Spinal cord (tissue), 10 donors: ENCODE data around the gene MTMR11. TPM values are rescaled to one million over a fixed set of nuclear protein-coding genes. Genes with fewer than 3 reads are reported as not detected.

Experiments
- DNase-seq, 6 donors: peaks; one replicate each; pipeline versions ENCODE4 v3.0.0 to v3.0.0-alpha.2; 2013 to 2015; ENCODE audit warnings: low spot score in 6 of 6, low read depth in 4 of 6
- H3K27ac ChIP-seq: one replicate; pipeline ENCODE4 v1.5.1; 2013; ENCODE audit warnings: low read depth, low read length, control low read depth
- H3K27me3 ChIP-seq: one replicate; pipeline ENCODE4 v1.6.1; 2013; ENCODE audit warnings: low read length; ENCODE audit not compliant: control insufficient read depth, insufficient read depth
- H3K36me3 ChIP-seq: one replicate; pipeline ENCODE4 v1.6.1; 2013; ENCODE audit warnings: low read length; ENCODE audit not compliant: control insufficient read depth, insufficient read depth
- H3K4me1 ChIP-seq: one replicate; pipeline ENCODE4 v1.6.1; 2013; ENCODE audit warnings: low read length; ENCODE audit not compliant: control insufficient read depth, insufficient read depth
- H3K4me3 ChIP-seq: one replicate; pipeline ENCODE4 v1.5.1; 2013; ENCODE audit warnings: low read depth, low read length, control low read depth
- H3K9me3 ChIP-seq: one replicate; pipeline ENCODE4 v1.6.1; 2013; ENCODE audit warnings: low read length; ENCODE audit not compliant: control insufficient read depth, insufficient read depth
- WGBS: methylation state at CpG from one replicate; pipeline ENCODE4 v1.1.5; 2013; ENCODE audit warnings: missing lambda C conversion rate; ENCODE audit not compliant: insufficient coverage; 5-methylcytosine and 5-hydroxymethylcytosine counted together
- polyA plus RNA-seq, 2 donors: library from polyadenylated mRNA; unstranded; fragments of 120-200 nt; gene quantifications; one replicate each; pipeline ENCODE4 v1.2.1, GENCODE V29; 2013; ENCODE audit not compliant: insufficient read length in 2 of 2
- total RNA-seq, 2 donors: library from RNA; depleted of rRNA in 1 of 2; stranded (reverse); fragments of 120-200 nt in 1 of 2; fragments of >200 nt in 1 of 2; gene quantifications; one replicate each; pipeline versions ENCODE4 v1.2.3 to v1.2.4, GENCODE V29; 2013 to 2014
- donor health status: healthy.

MTMR11 gene
- total and polyA plus RNA-seq, 4 donors, result 6.3 to 20.8 (median 13.6) TPM

GRCh38 chr1:149915429-149916192 lies 21.1 kb downstream of the MTMR11 start:
- peaks cover 34% of the 10 kb centered on the region for H3K36me3 ChIP-seq
- H3K9me3 ChIP-seq, result no peaks in the 10 kb centered on the region
- peaks cover 19% of the 10 kb centered on the region for H3K4me1 ChIP-seq
- 42% methylated on average over 8 of the region's 11 CpGs for WGBS
- H3K27me3 ChIP-seq, result no peaks in the 10 kb centered on the region
- no peak overlapping the region for H3K27ac ChIP-seq
- DNase-seq, result peak in 1 of 6 donors; percentile 16
- peak overlapping the region; percentile 78 for H3K4me3 ChIP-seq

- Histone ChIP-seq H3K4me1 (peaks cover 19% of the 10 kb centered on the region), H3K4me3 (no peak overlapping the region), H3K27me3 (no peaks in the 10 kb centered on the region), H3K27ac (no peak overlapping the region), H3K36me3 (peaks cover 44% of the 10 kb centered on the region), H3K9me3 (no peaks in the 10 kb centered on the region)
- WGBS, result no CpG with 5 or more reads among the region's 1 CpG
- DNase-seq, result no peak
Observed at GRCh38 chr1:149914545-149914944, 22.1 kb downstream of the MTMR11 start.

- Histone ChIP-seq H3K36me3 (peaks cover 83% of the 10 kb centered on the region), H3K9me3 (no peaks in the 10 kb centered on the region), H3K4me1 (no peaks in the 10 kb centered on the region), H3K4me3 (no peak overlapping the region), H3K27ac (no peak overlapping the region), H3K27me3 (no peaks in the 10 kb centered on the region)
- WGBS, result 93% methylated on average over 8 of the region's 10 CpGs
- DNase-seq, result no peak
Observed at GRCh38 chr1:149906570-149907075, 30.1 kb downstream of the MTMR11 start.

- Histone ChIP-seq H3K27me3 (no peaks in the 10 kb centered on the region), H3K4me3 (no peak overlapping the region), H3K36me3 (peaks cover 56% of the 10 kb centered on the region), H3K9me3 (no peaks in the 10 kb centered on the region), H3K4me1 (peaks cover 14% of the 10 kb centered on the region), H3K27ac (no peak overlapping the region)
- DNase-seq, result no peak
- no CpG with 5 or more reads among the region's 5 CpGs for WGBS
Observed at GRCh38 chr1:149903836-149904491, 32.7 kb downstream of the MTMR11 start.

GRCh38 chr1:149899460-149900284 lies 37.0 kb downstream of the MTMR11 start, which contains the start of gene BOLA1:
BOLA1 (plus strand) TSS chr1:149899568; CDS start chr1:149900060, 492 bp downstream.
- no peaks in the 10 kb centered on the region for H3K9me3 ChIP-seq
- peak; percentile 83 to 98 (median 90) for DNase-seq
- WGBS, result 6% methylated on average over 65 of the region's 65 CpGs
- H3K36me3 ChIP-seq, result peaks cover 21% of the 10 kb centered on the region
- H3K4me3 ChIP-seq, result peak within 1 kb of the TSS; percentile 74
- H3K27ac ChIP-seq, result peak within 1 kb of the TSS; percentile 90
- H3K4me1 ChIP-seq, result peaks cover 15% of the 10 kb centered on the region
- no peaks in the 10 kb centered on the region for H3K27me3 ChIP-seq

- no peak for DNase-seq
- H3K9me3 ChIP-seq, result no peaks in the 10 kb centered on the region
- H3K4me1 ChIP-seq, result peaks cover 15% of the 10 kb centered on the region
- no peak overlapping the region for H3K4me3 ChIP-seq
- 93% methylated on average over 3 of the region's 4 CpGs for WGBS
- no peaks in the 10 kb centered on the region for H3K36me3 ChIP-seq
- no peaks in the 10 kb centered on the region for H3K27me3 ChIP-seq
- H3K27ac ChIP-seq, result no peak overlapping the region
Observed at GRCh38 chr1:149896575-149896974, 40.1 kb downstream of the MTMR11 start.

GRCh38 chr1:149888999-149889289 lies 47.7 kb downstream of the MTMR11 start:
- peak in 3 of 6 donors; percentile 28 to 70 (median 58) for DNase-seq
- 11% methylated on average over 5 of the region's 6 CpGs for WGBS

GRCh38 chr1:149888247-149888998 lies 48.3 kb downstream of the MTMR11 start:
- H3K4me1 ChIP-seq, result peaks cover 8% of the 10 kb centered on the region
- no peaks in the 10 kb centered on the region for H3K27me3 ChIP-seq
- peak in 5 of 6 donors; percentile 72 to 94 (median 79) for DNase-seq
- H3K4me3 ChIP-seq, result peak overlapping the region; percentile 95
- under 1% methylated on average over 28 of the region's 28 CpGs for WGBS
- peak overlapping the region; percentile 100 for H3K27ac ChIP-seq
- no peaks in the 10 kb centered on the region for H3K36me3 ChIP-seq
- no peaks in the 10 kb centered on the region for H3K9me3 ChIP-seq

More at GRCh38 chr1:149888999-149889289, 47.7 kb downstream of the MTMR11 start:
- no peaks in the 10 kb centered on the region for H3K27me3 ChIP-seq
- peaks cover 8% of the 10 kb centered on the region for H3K4me1 ChIP-seq
- no peaks in the 10 kb centered on the region for H3K9me3 ChIP-seq
- H3K36me3 ChIP-seq, result no peaks in the 10 kb centered on the region
- peak overlapping the region; percentile 100 for H3K27ac ChIP-seq
- peak overlapping the region; percentile 95 for H3K4me3 ChIP-seq
